GM21528 (cell line): ENCODE results near the gene ARHGEF4.
"Not testable (repeated sequence)": the region's sequence is repeated elsewhere in the genome, so short reads cannot be mapped to it uniquely, and the experiment has no call there.

Experiments
- ATAC-seq: cut with Tn5 transposase; IDR thresholded peaks from one replicate; pipeline ENCODE4 v1.9.1; 2021; ENCODE audit warnings: mild to moderate bottlenecking, moderate library complexity; ENCODE audit not compliant: unreplicated experiment, low FRiP score

The ARHGEF4 gene

GRCh38 chr2:130878316-130878715 lies 41.6 kb downstream of the ARHGEF4 start:
- ATAC-seq = no peak

- no peak for ATAC-seq
Measured at GRCh38 chr2:130878933-130879332, 42.2 kb downstream of the ARHGEF4 start.

GRCh38 chr2:130882111-130882690 lies 45.5 kb downstream of the ARHGEF4 start:
- ATAC-seq = no peak

- ATAC-seq = no peak
Measured at GRCh38 chr2:130882991-130883390, 46.3 kb downstream of the ARHGEF4 start.

- no peak for ATAC-seq
Measured at GRCh38 chr2:130883496-130883895, 46.8 kb downstream of the ARHGEF4 start.

- ATAC-seq = no peak
Measured at GRCh38 chr2:130884013-130884412, 47.3 kb downstream of the ARHGEF4 start.

GRCh38 chr2:130884503-130884902 lies 47.8 kb downstream of the ARHGEF4 start:
- ATAC-seq = no peak

- no peak for ATAC-seq
Measured at GRCh38 chr2:130887643-130888042, 50.9 kb downstream of the ARHGEF4 start.

- ATAC-seq = no peak
Measured at GRCh38 chr2:130890941-130891669, 54.4 kb downstream of the ARHGEF4 start.

- no peak for ATAC-seq
Measured at GRCh38 chr2:130891966-130892365, 55.3 kb downstream of the ARHGEF4 start.

GRCh38 chr2:130892793-130893785 lies 56.4 kb downstream of the ARHGEF4 start:
- no peak for ATAC-seq

GRCh38 chr2:130894326-130894942 lies 57.7 kb downstream of the ARHGEF4 start:
- ATAC-seq = no peak

- no peak for ATAC-seq
Measured at GRCh38 chr2:130896813-130897212, 60.1 kb downstream of the ARHGEF4 start.

GRCh38 chr2:130898553-130898952 lies 61.8 kb downstream of the ARHGEF4 start:
- ATAC-seq = no peak

GRCh38 chr2:130899306-130899705 lies 62.6 kb downstream of the ARHGEF4 start:
- no peak for ATAC-seq

GRCh38 chr2:130901061-130901460 lies 64.3 kb downstream of the ARHGEF4 start:
- ATAC-seq = no peak

GRCh38 chr2:130901626-130902025 lies 64.9 kb downstream of the ARHGEF4 start:
- ATAC-seq = not testable (repeated sequence)

GRCh38 chr2:130908832-130909231 lies 72.1 kb downstream of the ARHGEF4 start:
- ATAC-seq = no peak

GRCh38 chr2:130910931-130911330 lies 74.2 kb downstream of the ARHGEF4 start:
- no peak for ATAC-seq

- ATAC-seq = no peak
Measured at GRCh38 chr2:130911482-130911881, 74.8 kb downstream of the ARHGEF4 start.

GRCh38 chr2:130911996-130912395 lies 75.3 kb downstream of the ARHGEF4 start:
- no peak for ATAC-seq
